ENCODE results near the gene EMC9.

The EMC9 gene

GRCh38 chr14:24181371-24182077, 40.1 kb upstream of the EMC9 start:
- no peaks in the 10 kb centered on the region for H3K27me3 Mint-ChIP-seq (ENCODE audit: low read depth)
- no peak overlapping the region for H3K27ac Mint-ChIP-seq
- peaks cover 58% of the 10 kb centered on the region for H3K36me3 Mint-ChIP-seq (ENCODE audit: low read depth)
- DNase-seq (ENCODE audit: low spot score), result no peak
- no peaks in the 10 kb centered on the region for H3K9me3 Mint-ChIP-seq
- no peak overlapping the region for H3K4me3 Mint-ChIP-seq
- H3K4me1 Mint-ChIP-seq (ENCODE audit: low read depth), result no peaks in the 10 kb centered on the region

GRCh38 chr14:24179961-24180796, 38.8 kb upstream of the EMC9 start:
- Mint-ChIP-seq H3K4me3 (no peak overlapping the region), H3K4me1 (ENCODE audit: low read depth) (peaks cover under 1% of the 10 kb centered on the region), H3K27me3 (ENCODE audit: low read depth) (no peaks in the 10 kb centered on the region), H3K36me3 (ENCODE audit: low read depth) (peaks cover 54% of the 10 kb centered on the region), H3K9me3 (no peaks in the 10 kb centered on the region), H3K27ac (peak overlapping the region; percentile 26)
- no peak for DNase-seq (ENCODE audit: low spot score)

GRCh38 chr14:24179294-24179960, 38.0 kb upstream of the EMC9 start:
- Mint-ChIP-seq H3K27me3 (ENCODE audit: low read depth) (no peaks in the 10 kb centered on the region), H3K4me3 (no peak overlapping the region), H3K36me3 (ENCODE audit: low read depth) (peaks cover 59% of the 10 kb centered on the region), H3K27ac (no peak overlapping the region), H3K4me1 (ENCODE audit: low read depth) (peaks cover 6% of the 10 kb centered on the region), H3K9me3 (no peaks in the 10 kb centered on the region)
- no peak for DNase-seq (ENCODE audit: low spot score)

GRCh38 chr14:24178399-24179178, 37.2 kb upstream of the EMC9 start:
- Mint-ChIP-seq H3K36me3 (ENCODE audit: low read depth) (peaks cover 64% of the 10 kb centered on the region), H3K4me3 (no peak overlapping the region), H3K4me1 (ENCODE audit: low read depth) (peaks cover 6% of the 10 kb centered on the region), H3K27me3 (ENCODE audit: low read depth) (no peaks in the 10 kb centered on the region), H3K9me3 (no peaks in the 10 kb centered on the region), H3K27ac (no peak overlapping the region)
- no peak for DNase-seq (ENCODE audit: low spot score)

GRCh38 chr14:24177891-24178290, 36.5 kb upstream of the EMC9 start:
- Mint-ChIP-seq H3K36me3 (ENCODE audit: low read depth) (peaks cover 65% of the 10 kb centered on the region), H3K27ac (no peak overlapping the region), H3K9me3 (no peaks in the 10 kb centered on the region), H3K4me1 (ENCODE audit: low read depth) (peaks cover 7% of the 10 kb centered on the region), H3K27me3 (ENCODE audit: low read depth) (no peaks in the 10 kb centered on the region), H3K4me3 (no peak overlapping the region)
- DNase-seq (ENCODE audit: low spot score), result no peak

- H3K36me3 Mint-ChIP-seq (ENCODE audit: low read depth), result peaks cover 63% of the 10 kb centered on the region
- no peak overlapping the region for H3K27ac Mint-ChIP-seq
- H3K27me3 Mint-ChIP-seq (ENCODE audit: low read depth), result no peaks in the 10 kb centered on the region
- H3K4me1 Mint-ChIP-seq (ENCODE audit: low read depth), result peaks cover 9% of the 10 kb centered on the region
- no peak for DNase-seq (ENCODE audit: low spot score)
- H3K4me3 Mint-ChIP-seq, result no peak overlapping the region
- no peaks in the 10 kb centered on the region for H3K9me3 Mint-ChIP-seq
These were observed 35.8 kb upstream of the EMC9 start for GRCh38 chr14:24177041-24177825.

GRCh38 chr14:24176599-24176998, 35.2 kb upstream of the EMC9 start:
- Mint-ChIP-seq H3K4me3 (no peak overlapping the region), H3K36me3 (ENCODE audit: low read depth) (peaks cover 62% of the 10 kb centered on the region), H3K9me3 (no peaks in the 10 kb centered on the region), H3K27me3 (ENCODE audit: low read depth) (no peaks in the 10 kb centered on the region), H3K27ac (no peak overlapping the region), H3K4me1 (ENCODE audit: low read depth) (peaks cover 9% of the 10 kb centered on the region)
- DNase-seq (ENCODE audit: low spot score), result no peak

GRCh38 chr14:24172871-24173281, 31.5 kb upstream of the EMC9 start:
- H3K27ac Mint-ChIP-seq, result peak overlapping the region; percentile 39
- no peaks in the 10 kb centered on the region for H3K9me3 Mint-ChIP-seq

GRCh38 chr14:24172261-24172860, 31.0 kb upstream of the EMC9 start:
- DNase-seq (ENCODE audit: low spot score), result no peak
- Mint-ChIP-seq H3K9me3 (no peaks in the 10 kb centered on the region), H3K4me1 (ENCODE audit: low read depth) (peaks cover 25% of the 10 kb centered on the region), H3K27ac (peak overlapping the region; percentile 49), H3K36me3 (ENCODE audit: low read depth) (peaks cover 62% of the 10 kb centered on the region), H3K27me3 (ENCODE audit: low read depth) (no peaks in the 10 kb centered on the region), H3K4me3 (peak overlapping the region; percentile 76)

More at GRCh38 chr14:24172871-24173281, 31.5 kb upstream of the EMC9 start:
- peaks cover 23% of the 10 kb centered on the region for H3K4me1 Mint-ChIP-seq (ENCODE audit: low read depth)
- H3K27me3 Mint-ChIP-seq (ENCODE audit: low read depth), result no peaks in the 10 kb centered on the region
- H3K4me3 Mint-ChIP-seq, result no peak overlapping the region
- peaks cover 62% of the 10 kb centered on the region for H3K36me3 Mint-ChIP-seq (ENCODE audit: low read depth)
- DNase-seq (ENCODE audit: low spot score), result no peak

- peak within 1 kb of the TSS; percentile 76 for H3K4me3 Mint-ChIP-seq
- peak; percentile 24 for DNase-seq (ENCODE audit: low spot score)
- peaks cover 29% of the 10 kb centered on the region for H3K4me1 Mint-ChIP-seq (ENCODE audit: low read depth)
- H3K27me3 Mint-ChIP-seq (ENCODE audit: low read depth), result no peaks in the 10 kb centered on the region
- H3K9me3 Mint-ChIP-seq, result no peaks in the 10 kb centered on the region
- H3K36me3 Mint-ChIP-seq (ENCODE audit: low read depth), result peaks cover 61% of the 10 kb centered on the region
- H3K27ac Mint-ChIP-seq, result peak within 1 kb of the TSS; percentile 80
These were observed 30.2 kb upstream of the EMC9 start, which contains the start of gene REC8 for GRCh38 chr14:24171422-24172260. Gene REC8, plus strand, starts transcription at chr14:24172080. Its CDS starts 473 bp downstream, at chr14:24172553.

GRCh38 chr14:24167469-24168114, 26.2 kb upstream of the EMC9 start:
- DNase-seq (ENCODE audit: low spot score), result no peak
- Mint-ChIP-seq H3K27me3 (ENCODE audit: low read depth) (no peaks in the 10 kb centered on the region), H3K36me3 (ENCODE audit: low read depth) (peaks cover 77% of the 10 kb centered on the region), H3K4me1 (ENCODE audit: low read depth) (peaks cover 37% of the 10 kb centered on the region), H3K27ac (peak overlapping the region; percentile 76), H3K9me3 (no peaks in the 10 kb centered on the region), H3K4me3 (no peak overlapping the region)
